ENCODE results near the gene SUPT3H. TPM values are rescaled to one million over a fixed set of nuclear protein-coding genes. Genes with fewer than 3 reads are reported as not detected.

SUPT3H gene
- total and polyA plus RNA-seq, 2 of the 8 experiments (the other 6 are each of a cell fraction or from before 2014, with no cell fraction given) = 18.8 to 23.0 TPM

DNA sequence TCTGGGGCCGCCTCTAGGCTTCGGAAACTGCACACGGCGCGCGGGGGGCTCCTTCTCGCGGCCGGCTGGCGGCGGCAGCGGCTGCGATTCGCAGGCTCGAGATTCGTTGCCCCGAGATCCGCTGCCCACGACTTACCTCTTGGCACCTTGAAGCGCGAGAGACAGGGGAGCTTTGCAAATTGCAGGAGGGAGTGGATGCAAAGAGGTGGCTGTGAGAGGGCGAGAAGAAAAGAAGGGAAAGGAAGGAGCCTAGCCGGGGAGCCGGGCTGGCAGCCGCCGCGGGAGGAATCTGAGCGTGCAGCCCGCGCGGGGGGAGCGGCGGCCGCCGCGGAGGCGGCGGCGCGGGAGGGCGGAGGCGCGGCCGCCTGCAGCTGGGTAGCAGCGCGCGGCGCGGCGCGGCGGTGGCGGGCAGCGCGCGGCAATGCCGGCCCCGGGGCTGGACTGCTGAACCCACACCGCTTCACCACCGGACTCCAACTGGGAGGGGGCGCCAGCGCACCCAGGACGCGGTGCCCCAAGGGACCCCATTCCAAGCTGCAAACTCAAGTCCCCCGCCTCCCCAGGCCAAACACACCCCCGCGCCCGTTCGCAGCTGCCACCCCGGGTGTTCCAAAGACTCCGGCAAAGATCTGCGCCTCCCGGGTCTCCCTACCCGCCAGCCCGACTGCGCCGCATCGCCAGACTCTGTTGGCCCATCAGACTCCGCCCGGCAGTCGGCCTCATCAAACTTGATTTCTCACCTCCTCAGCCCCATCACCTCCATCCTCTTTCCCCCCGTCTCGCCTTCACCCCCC, 44.2 kb upstream of the SUPT3H start:
- Histone ChIP-seq H4K91ac (replicated peaks; ENCODE audit: insufficient read length, low read length) (no peak overlapping the region), H3K79me1 (ENCODE audit: low read depth, low read length) (no peaks in the 10 kb centered on the region), H3K56ac (replicated peaks; ENCODE audit: insufficient read length, low read depth, low read length) (no peak overlapping the region), H2BK20ac (ENCODE audit: low read length) (no peak overlapping the region; the same call in 1 of the 2 replicates), H3K9me3 (ENCODE audit: insufficient read depth in 2 of 2, low read depth in 1 of 2, low read length in 1 of 2) (no peaks in the 10 kb centered on the region), H3K4me1 (replicated peaks in 1 of 4; ENCODE audit: control insufficient read depth in 3 of 4, insufficient read depth in 4 of 4, low read length in 3 of 4) (peaks cover 0 to 13% (median 3%) of the 10 kb centered on the region in 4 experiments; a peak in 5 of 7 replicates), H4K20me1 (replicated peaks in 1 of 2; ENCODE audit: control insufficient read depth in 1 of 2, insufficient read depth in 2 of 2, low read length in 2 of 2) (peaks cover 0 to 2% of the 10 kb centered on the region in 2 experiments), H3K27ac (ENCODE audit: low read depth, low read length) (no peak overlapping the region), H3K4ac (replicated peaks; ENCODE audit: insufficient read length, low read depth, low read length) (no peak overlapping the region), H3K27me3 (replicated peaks in 1 of 4; ENCODE audit: control insufficient read depth in 3 of 4, extremely low read depth in 1 of 4, insufficient read depth in 3 of 4, low read length in 3 of 4) (peaks cover 26 to 72% (median 60%) of the 10 kb centered on the region in 4 experiments), H2AFZ (ENCODE audit: low read length) (peak overlapping the region; percentile 73; the same call in 1 of the 2 replicates), H3K79me2 (ENCODE audit: control insufficient read depth in 1 of 2, insufficient read depth in 2 of 2, low read length in 2 of 2) (no peaks in the 10 kb centered on the region), H3K36me3 (ENCODE audit: control insufficient read depth in 2 of 4, insufficient read depth in 4 of 4, low read length in 3 of 4) (no peaks in the 10 kb centered on the region), H3K4me3 (ENCODE audit: extremely low read depth in 1 of 4, insufficient read depth in 2 of 4, low read depth in 3 of 4, low read length in 4 of 4) (peak overlapping the region; percentile 54 to 83 (median 74)), H2BK12ac (ENCODE audit: low read depth, low read length) (no peak overlapping the region), H2BK5ac (ENCODE audit: low read depth, low read length) (no peak overlapping the region), H4K5ac (ENCODE audit: insufficient read length, low read depth, low read length) (no peak overlapping the region), H2BK15ac (ENCODE audit: low read length) (no peak overlapping the region), H4K8ac (ENCODE audit: extremely low read depth, insufficient read depth, low read length) (no peak overlapping the region), H2AK5ac (ENCODE audit: low read depth, low read length) (no peak overlapping the region), H3K9ac (replicated peaks in 1 of 4; ENCODE audit: extremely low read depth in 1 of 4, low read depth in 3 of 4, low read length in 3 of 4) (peak overlapping the region in 2 of 4 experiments; percentile 5 to 44; a peak in 1 of 7 replicates), H3K14ac (ENCODE audit: insufficient read length) (no peak overlapping the region), H3K4me2 (ENCODE audit: insufficient read depth in 1 of 2, low read depth in 2 of 2, low read length in 2 of 2) (peak overlapping the region; percentile 85 to 96), H3K18ac (ENCODE audit: extremely low read depth, low read length) (peak overlapping the region; percentile 32), H3K23me2 (ENCODE audit: low read depth, low read length) (peaks cover 22% of the 10 kb centered on the region), H2BK120ac (replicated peaks; ENCODE audit: low read depth, low read length) (no peak overlapping the region), H3K23ac (ENCODE audit: insufficient read length) (no peak overlapping the region)
- FAIRE-seq (no peak), DNase-seq (ENCODE audit: low read depth in 1 of 2, low spot score in 2 of 2) (peak in 1 of 2 experiments; percentile 71)
- CTCF ChIA-PET (ENCODE audit: partially characterized antibody) = interaction anchor here (2.5 kb wide), 1 partner anchor 792 kb away, joined by 8 read pairs; no protein-coding TSS in a partner anchor
- 0% methylated on average over 33 of the region's 83 CpGs; no CpG with 5 or more reads in 1 of the 2 experiments for WGBS, 2 experiments (ENCODE audit: extremely low coverage in 1 of 2, insufficient coverage in 1 of 2, insufficient read length in 1 of 2, insufficient replicate concordance in 2 of 2, low coverage in 1 of 2, low lambda C conversion rate in 2 of 2, missing lambda C conversion rate in 1 of 2)
- POLR2A ChIA-PET (ENCODE audit: partially characterized antibody) = interaction anchor here (0.8 to 1.6 kb wide), 2 partner anchors 44 to 95 kb away, joined by 3 to 5 read pairs; partner anchors contain the start of gene SUPT3H
- peak in 1 of 2 experiments; percentile 20; a peak in 2 of 4 replicates for TF ChIP-seq RAD21 (IDR thresholded peaks at IDR 0.05 in 1 of 2, conservative IDR thresholded peaks at IDR 0.05 in 1 of 2; ENCODE audit: low read depth in 2 of 2, low read length in 2 of 2)
- 0 out of 2 replicates have a peak, but pooled peaks have one; percentile 2 for TF ChIP-seq PHF8 (conservative IDR thresholded peaks at IDR 0.05; ENCODE audit: low read depth, low read length)
- TF ChIP-seq POLR2A (IDR thresholded peaks at IDR 0.05; ENCODE audit: control extremely low read depth in 1 of 2, low read depth in 2 of 2, low read length in 2 of 2) = no peak
- TF ChIP-seq NANOG (IDR thresholded peaks at IDR 0.05; ENCODE audit: insufficient read depth, low read depth, low read length, poor library complexity, severe bottlenecking) = no peak
- TF ChIP-seq KDM4A (IDR thresholded peaks at IDR 0.05; ENCODE audit: low read depth, low read length, severe bottlenecking) = peak; percentile 60
- TF ChIP-seq MAFK (IDR thresholded peaks at IDR 0.05; ENCODE audit: low read depth, low read length) = no peak
- TF ChIP-seq RNF2 (IDR thresholded peaks at IDR 0.05; ENCODE audit: borderline replicate concordance, low read depth, low read length, missing control alignments, poor library complexity, severe bottlenecking) = peak; percentile 55
- no peak for TF ChIP-seq FOSL1 (IDR thresholded peaks at IDR 0.05; ENCODE audit: insufficient read depth, low read depth, low read length)
